Measurements from ENCODE around the gene KLF1.
"Not testable (repeated sequence)": the region's sequence is repeated elsewhere in the genome, so short reads cannot be mapped to it uniquely, and the experiment has no call there.

KLF1 gene

DNA sequence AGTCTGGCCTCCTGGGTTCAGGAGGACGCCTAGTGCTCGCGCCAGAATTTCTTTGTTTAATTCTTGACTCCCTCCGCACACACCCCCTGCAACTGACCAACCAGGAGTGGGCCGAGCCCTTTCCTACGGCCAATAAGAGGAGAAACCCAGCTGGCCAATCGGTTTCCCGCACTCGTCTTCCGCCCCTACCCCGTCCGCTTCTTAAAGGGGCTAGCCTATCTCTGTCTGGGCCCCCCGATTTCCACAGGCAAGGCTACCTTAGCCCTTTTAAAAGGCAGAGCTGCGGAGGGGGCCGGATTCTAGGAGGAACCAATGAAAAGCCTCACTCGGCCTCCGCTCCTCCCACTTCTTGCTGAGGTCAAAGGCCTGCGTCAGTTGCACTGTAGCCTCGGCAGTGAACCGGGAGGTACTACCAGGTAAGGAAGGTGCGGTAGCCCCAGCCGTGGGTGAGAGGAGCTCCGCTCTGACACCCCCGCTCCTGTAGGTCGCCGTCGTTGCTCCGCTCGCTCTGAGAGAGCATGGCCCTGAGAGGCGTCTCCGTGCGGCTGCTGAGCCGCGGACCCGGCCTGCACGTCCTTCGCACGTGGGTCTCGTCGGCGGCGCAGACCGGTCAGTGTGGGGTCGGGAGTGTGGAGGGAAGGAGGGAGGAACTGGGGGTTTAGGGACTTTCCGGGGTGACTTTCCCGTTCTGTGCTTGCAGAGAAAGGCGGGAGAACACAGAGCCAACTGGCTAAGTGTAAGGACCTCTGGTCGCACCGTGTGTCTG is 4.0 kb upstream of the KLF1 start, which contains the start of gene GCDH:
Gene GCDH (plus strand): TSS at position 374 of the 766 bp plus-strand sequence. CDS start 145 bp downstream, at position 519.
- DNase-seq: peak; percentile 96

DNA sequence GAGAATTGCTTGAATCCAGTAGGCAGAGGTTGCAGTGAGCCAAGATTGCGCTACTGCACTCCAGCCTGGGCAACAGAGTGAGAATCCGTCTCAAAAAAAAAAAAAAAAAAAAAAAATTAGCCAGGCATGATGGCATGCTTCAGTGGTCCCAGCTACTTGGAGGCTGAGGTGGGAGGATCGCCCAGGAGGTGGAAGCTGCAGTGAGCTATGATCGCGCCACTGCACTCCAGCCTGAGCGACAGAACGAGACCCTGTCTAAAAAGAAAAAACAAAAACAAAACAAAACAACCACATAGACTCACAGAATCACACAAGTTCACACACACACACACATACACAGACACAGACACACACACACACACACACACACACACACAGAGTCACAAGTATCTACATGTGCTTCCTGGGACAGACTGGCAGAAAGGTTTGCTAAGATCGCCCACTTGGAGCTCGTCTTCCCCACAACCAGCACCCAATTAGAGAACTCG is 3.3 kb upstream of the KLF1 start:
- not testable (repeated sequence) for DNase-seq

DNA sequence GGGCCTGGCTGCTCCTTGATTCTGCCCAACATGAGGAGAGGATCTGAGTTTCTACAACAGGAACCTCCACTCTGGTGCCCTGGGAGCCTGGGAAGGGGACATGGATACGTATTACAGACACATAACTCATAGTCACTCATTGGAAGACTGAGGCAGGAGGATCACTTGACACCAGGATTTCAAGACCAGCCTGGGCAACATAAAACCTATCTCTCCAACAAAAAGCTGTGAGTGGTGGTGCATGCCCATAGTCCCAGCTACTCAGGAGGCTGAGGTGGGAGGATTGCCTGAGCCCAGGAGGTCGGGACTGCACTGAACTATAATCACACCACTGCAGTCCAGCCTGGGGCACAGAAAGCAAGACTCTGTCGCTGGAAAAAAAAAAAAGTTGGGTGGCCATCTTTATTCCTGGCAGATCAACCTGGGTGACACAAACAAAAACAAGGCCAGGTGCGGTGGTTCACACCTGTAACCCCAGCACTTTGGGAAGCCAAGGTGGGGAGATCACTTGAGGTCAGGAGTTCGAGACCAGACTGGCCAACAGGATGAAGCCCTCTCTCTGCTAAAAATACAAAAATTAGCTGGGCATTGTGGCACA is 1.1 kb upstream of the KLF1 start:
- DNase-seq: no peak

DNA sequence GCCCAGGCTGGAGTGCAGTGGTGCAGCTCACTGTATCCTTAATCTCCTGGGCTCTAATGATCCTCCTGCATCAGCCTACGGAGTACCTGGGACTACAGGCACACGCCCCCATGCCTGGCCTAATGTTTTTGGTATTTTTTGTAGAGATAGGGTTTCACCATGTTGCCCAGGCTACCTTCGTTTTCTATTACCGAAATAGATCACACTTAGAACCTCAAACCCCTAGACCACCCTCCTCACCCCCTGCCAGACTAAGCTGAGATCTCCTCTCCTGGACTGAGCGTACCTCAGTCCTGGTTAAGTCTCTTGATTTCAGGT is 391 bp downstream of the KLF1 start:
- no peak for DNase-seq

DNA sequence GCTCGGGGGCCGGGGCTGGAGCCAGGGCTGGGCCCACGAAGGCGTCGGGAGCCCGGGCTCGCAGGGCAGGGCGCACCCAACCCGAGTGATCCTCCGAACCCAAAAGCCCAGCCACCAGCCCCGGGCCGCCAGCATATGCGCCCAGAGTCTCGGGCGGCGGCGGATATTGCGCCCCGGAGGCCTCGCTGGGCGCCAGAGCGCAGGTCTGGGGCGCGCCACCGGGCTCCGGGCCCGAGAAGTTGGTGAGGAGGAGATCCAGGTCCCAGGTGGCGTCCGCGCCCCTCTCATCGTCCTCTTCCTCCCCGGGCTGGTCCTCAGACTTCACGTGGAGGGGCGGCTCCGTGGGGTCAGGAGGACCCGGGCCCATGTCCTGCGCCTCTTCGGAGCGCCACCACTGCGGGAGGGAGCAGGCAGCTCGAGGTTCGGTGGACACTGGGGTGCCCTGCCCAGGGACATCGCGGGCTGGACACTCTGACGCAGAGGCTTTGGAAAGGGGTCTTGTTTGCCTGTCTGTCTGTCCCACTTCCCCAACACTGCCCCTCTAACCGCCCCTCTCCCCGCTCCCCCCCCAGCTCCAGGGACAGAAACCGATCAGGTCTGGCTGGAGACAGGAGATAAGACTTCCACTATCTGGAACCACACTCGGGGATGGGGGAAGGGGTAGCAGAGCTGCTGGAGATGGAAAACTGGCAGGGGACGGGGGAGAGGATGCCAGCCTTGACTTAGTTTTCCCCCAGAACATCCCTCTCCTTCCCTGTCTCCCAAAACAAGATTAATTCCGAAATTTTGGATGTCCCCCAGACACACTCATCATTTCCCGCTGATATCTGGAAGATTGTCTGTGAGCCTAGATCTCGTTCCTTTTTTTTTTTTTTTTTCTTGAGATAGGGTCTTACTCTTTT is 1.0 kb downstream of the KLF1 start:
- DNase-seq: no peak

DNA sequence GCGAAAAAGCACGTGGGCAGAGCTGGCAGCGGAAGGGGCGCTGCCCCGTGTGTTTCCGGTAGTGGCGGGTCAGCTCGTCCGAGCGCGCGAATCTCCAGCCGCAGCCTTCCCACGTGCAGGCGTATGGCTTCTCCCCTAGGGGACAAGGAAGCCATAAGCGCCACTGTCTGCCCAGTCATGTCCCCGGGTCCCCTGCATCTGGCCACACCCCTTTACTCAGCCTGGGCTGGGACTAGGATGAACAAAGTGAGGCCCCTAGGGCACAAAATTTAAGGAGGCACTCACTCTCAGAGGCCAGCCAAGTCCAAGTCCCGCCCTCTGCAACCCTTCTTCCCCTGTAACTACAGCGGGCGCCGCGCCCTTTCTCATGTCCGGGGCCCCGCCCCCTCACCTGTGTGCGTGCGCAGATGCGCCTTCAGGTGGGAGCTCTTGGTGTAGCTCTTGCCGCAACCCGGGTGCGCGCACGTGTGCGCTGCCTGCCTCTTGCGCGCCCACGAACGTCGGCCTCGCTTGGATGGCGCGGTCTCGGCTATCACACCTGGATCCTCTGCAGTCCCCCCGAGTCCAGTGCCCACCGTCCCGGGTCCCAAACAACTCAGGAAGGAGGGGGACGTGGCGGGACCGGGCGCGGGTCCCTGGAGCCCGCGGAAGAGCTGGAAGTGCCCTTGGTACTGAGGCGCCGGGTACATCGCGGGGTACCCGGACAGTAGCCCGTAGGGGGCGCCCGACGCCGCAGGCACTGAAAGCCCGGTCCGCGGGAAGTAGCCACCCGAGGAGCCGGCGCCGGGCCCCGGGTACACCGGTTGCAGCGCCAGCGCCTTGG is 1.9 kb downstream of the KLF1 start:
- peak; percentile 72 for DNase-seq

DNA sequence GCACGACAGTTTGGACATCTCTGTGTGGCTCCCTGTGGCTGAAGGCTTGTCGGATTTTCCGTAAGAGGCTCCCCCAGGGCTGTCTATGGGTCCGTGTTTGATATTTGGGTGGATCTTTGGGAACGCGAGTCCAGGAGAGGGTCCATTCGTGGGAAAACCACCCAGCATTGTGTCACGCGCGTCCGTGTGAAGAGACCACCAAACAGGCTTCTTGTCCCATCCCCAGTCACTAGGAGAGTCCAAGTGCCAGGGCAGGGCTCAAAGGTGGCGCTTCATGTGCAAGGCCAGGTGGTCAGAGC is 2.4 kb downstream of the KLF1 start:
- no peak for DNase-seq

DNA sequence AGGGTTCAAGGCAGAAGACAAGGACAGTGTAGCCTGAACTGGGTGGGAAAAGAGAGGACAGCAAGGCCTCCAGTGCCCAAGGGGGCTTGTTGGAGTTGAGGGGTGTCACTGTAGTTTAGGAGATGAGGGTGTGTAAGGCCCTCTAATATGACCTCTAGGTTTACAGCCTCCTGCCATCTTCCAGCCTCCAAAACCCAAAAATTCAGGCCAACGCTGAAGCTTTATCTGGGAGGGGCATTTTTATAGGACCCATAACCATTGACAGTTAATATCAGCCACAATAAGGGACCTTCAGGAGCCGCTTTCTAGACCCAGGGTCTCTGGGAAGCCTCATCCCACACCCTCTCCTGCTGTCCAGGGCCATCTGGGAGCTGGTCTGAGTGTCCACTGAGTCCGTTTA is 2.8 kb downstream of the KLF1 start:
- no peak for DNase-seq

DNA sequence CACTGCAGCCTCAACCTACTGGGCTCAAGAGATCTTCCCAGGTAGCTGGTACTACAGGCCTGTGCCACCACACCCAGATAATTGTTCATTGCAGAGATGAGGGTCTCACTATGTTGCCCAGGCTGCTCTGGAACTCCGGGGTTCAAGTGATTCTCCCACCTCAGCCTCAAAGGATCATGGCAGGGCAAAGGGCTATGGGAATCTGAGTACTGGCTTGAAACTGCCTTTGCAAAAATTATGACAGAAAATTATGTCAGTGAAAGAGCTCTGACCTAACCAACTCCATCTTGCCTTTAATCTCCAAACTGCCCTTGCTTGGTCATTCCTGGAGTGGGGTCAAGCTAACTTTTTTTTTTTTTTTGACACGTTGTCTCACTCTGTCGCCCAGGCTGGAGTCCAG is 4.4 kb downstream of the KLF1 start:
- no peak for DNase-seq

DNA sequence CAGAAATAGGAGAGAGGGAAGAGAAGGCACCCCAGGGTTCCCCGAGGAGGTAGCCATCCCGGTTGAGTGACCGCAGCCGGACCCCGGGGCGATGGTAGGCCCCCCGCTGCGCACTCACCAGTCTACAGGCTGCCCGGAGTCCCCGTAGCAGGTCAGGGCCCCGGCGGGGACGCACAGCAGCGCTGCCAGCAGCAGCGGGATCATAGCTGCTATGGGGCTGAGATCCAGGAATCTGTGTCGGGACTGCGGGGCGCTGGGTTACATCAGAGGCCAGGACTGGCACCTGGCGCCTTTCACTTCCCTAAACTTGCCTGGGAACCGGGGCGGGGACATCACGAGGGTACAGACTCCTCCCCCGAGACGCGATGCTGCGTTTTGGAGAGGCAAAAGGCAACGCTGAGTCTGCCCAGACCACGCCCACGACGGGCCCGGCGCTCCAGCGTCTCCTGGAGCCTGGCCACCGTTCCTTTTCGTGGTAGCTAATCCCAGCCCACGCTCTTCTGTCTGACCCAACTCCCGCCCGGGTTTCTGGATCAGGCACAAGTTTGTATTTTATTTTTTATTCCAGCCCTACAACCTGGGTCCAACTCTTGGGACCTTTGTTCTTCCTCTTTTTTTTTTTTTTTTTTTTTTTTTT is 5.7 kb downstream of the KLF1 start, which contains the start of gene DNASE2:
Gene DNASE2 (minus strand): TSS at position 278 of the 637 bp plus-strand sequence. CDS start 74 bp downstream, at position 204.
- peak; percentile 88 for DNase-seq

DNA sequence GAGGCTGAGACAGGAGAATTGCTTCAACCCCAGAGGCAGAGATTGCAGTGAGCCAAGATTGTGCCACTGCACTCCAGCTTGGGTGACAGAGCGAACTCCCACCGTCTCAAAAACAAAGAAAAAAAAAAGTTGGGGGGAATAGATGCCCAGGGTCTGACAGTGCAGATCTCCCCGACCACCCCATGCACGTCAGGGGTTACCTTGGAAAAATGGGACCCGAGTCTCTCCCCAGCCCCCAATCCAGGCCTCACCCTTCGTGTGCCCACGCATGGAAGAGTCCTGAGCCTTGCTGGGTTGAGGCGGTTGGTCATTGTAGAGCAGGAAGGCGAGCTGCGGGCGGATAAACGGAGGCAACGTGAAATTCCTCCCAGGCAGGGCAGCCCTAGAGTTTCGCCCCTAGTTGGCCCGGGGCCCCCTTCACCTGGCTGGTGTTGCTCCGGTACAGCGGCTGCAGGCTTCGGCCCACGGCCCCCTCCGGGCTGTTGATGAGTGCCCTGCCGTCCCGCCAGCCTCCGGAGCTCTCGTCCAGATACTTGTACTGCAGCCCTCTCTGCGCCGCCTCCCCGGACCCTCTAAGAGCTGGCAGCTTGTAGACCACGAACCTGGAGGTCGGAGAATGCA is 6.3 kb downstream of the KLF1 start:
- peak; percentile 69 for DNase-seq

DNA sequence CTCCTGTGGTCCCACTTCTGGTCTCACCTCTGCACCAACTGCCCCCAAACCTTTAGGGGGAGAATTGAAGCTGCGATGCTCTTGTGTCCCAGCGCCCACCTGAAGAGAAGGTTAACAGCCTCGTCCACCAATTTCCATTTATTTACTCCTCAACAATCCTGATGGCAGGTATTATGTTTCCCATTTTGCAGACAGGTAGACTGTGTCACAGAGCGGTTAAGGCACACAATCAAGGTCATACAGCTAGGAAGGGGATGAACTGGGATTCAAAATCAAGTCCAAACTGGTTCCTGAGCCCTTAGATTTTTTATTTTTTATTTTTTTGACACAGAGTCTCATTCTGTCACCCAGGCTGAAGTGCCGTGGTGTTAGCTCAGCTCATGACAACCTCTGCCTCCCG is 11.9 kb downstream of the KLF1 start:
- no peak for DNase-seq

DNA sequence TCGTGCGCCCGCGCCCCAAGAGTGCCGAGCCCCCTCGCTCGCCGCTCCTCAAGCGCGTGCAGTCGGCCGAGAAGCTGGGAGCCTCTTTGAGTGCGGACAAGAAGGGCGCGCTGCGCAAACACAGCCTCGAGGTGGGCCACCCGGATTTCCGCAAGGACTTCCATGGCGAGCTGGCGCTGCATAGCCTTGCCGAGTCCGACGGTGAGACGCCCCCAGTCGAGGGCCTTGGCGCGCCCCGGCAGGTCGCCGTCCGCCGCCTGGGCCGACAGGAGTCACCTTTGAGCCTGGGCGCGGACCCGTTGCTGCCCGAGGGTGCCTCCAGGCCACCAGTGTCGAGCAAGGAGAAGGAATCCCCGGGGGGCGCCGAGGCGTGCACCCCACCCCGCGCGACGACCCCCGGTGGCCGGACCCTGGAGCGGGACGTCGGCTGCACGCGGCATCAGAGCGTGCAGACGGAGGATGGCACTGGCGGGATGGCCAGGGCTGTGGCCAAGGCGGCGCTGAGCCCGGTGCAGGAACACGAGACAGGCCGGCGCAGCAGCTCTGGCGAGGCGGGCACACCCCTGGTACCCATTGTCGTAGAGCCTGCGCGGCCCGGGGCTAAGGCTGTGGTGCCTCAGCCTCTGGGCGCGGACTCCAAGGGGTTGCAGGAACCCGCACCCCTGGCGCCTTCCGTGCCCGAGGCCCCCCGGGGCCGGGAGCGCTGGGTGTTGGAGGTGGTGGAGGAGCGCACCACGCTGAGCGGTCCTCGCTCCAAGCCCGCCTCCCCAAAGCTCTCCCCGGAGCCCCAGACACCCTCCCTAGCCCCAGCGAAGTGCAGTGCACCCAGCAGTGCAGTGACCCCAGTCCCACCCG is 12.9 kb downstream of the KLF1 start:
- DNase-seq: no peak

DNA sequence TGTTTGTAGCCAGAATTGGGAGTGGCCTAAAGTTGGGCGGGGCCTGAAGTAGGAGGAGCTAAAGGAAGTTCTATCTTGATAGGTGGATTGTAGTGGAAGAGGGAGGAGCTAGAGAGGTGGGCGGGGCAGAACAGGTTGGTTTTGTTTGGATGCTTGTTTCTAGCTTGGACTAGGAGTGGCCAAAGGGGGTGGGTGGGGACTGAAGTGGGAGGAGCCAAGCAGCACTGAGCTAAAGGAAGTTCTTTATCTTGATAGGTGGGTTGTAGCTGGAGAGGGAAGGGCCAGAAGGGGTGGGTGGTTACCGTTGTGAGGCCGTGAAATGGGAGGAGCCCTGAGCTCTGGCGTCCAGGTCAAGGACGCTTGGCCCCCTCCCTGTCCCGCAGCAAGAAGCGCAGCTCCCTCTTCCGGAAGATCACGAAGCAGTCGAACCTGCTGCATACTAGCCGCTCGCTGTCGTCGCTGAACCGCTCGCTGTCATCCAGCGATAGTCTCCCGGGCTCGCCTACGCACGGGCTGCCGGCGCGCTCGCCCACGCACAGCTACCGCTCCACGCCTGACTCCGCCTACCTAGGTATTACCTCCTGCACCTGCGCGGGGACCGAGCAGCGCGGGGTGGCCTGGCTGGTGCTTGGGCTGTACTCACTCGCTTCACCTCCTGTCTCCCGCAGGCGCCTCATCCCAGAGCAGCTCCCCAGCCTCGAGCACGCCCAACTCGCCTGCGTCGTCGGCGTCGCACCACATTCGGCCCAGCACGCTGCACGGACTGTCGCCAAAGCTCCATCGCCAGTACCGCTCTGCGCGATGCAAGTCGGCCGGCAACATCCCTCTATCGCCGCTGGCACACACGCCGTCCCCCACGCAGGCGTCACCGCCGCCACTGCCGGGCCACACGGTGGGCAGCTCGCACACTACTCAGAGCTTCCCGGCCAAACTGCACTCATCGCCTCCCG is 13.8 kb downstream of the KLF1 start:
- DNase-seq: no peak

DNA sequence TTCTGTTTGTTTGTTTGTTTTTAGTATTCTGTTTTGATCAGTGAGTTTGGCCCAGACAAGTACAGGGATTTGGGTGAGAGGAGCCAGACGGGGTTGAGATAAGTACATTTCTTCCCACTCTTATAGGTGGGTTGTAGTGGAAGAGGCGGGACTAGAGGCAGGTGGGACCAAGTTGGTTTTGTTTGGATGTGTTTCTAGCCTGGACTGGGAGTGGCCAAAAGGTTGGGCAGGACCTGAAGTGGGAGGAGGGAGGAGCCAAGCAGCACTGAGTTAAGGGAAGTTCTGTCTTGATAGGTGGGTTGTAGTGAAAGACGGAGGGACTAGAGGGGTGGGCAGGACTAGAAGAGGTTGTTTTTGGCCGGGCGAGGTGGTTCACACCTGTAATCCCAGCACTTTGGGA is 14.7 kb downstream of the KLF1 start:
- DNase-seq: no peak

DNA sequence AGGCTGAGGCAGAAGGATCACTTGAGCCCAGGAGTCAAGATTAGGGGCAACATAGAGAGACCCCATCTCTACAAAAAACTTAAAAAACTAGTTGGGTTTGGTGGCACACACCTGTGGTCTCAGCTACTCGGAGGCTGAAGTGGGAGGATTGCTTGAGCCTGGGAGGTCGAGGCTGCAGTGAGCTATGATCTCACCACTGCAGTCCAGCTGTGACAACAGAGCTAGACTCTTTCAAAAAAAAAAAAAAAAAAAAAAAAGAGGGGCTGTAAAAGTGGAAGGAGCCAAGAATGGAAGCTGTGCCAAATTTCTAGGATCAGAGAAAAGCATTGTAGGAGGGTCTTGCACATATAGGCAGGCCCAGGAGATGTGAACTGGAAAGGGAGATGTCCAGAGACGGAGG is 15.3 kb downstream of the KLF1 start:
- no peak for DNase-seq

DNA sequence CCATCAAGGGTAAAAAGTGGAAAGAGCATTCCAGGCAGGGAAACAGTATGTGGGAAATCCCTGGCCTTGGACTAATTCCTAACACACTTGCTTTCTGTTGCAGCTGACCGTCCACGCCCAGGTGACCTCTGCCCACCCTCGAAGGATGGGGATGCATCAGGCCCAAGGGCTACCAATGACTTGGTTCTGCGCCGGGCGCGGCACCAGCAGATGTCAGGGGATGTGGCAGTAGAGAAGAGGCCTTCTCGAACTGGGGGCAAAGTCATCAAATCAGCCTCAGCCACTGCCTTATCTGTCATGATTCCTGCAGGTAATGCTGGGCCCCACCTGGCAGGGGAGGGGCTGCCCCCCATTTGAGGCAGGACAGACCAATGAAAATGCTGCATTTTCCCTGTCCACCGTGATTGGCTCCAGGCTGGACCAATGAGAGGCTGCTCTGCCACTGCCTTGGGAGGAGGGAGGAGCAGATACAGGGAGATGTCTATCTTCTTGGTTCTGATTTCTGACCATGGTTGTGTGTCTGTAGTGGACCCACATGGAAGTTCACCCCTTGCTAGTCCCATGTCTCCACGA is 18.4 kb downstream of the KLF1 start:
- DNase-seq: no peak

DNA sequence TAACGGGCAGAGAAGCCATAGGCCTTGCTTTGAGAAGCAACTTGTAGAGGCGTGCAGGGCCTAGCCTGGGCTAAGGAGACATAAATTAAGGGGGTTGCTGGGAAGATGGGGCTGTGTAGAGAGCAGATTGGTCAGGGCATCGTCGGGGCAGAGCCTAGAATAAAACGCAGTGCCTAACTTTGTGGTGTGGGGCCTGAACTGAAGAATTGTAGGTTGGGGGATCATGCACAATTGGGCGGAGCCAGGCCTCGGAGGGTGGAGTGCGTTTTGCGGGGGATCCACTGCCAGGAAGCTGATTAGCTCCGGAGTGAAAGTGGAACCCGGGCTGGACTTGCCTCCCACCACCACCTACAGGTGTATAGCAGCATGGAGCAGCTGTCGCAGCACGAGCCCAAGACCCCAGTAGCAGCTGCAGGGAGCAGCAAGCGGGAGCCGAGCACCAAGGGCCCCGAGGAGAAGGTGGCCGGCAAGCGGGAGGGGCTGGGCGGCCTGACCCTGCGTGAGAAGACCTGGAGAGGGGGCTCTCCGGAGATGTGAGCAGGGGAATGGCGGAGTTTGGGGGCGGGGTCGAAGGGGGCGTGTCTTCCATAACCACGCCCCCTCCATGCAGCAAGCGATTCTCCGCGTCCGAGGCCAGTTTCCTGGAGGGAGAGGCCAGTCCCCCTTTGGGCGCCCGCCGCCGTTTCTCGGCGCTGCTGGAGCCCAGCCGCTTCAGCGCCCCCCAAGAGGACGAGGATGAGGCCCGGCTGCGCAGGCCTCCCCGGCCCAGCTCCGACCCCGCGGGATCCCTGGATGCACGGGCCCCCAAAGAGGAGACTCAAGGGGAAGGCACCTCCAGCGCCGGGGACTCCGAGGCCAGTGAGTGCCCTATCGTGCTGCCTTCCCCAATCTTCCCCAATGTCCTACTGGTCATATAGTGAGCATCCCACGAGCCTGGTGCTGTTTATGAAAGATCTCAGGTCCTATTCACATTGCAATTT is 19.6 kb downstream of the KLF1 start:
- peak; percentile 91 for DNase-seq

Data from retina (tissue), 1 donor.